A673 (cell line): Measurements from ENCODE around the gene VAT1L. TPM values are rescaled to one million over a fixed set of nuclear protein-coding genes. Genes with fewer than 3 reads are reported as not detected.

Source experiments
- BruUV-seq: library from RNA; stranded (reverse); fragments of 400-500 nt; replicated peaks from 2 replicates; lab custom pipeline; 2021; lab: Mats Ljungman, UMichigan
- CTCF ChIA-PET: fragments of 300-600 bp; sonication (Branson Sonifier 250); formaldehyde crosslinking; loops from one replicate; lab custom pipeline; 2022; ENCODE audit warnings: antibody characterized with exemption; lab: Charles Lee
- POLR2A ChIA-PET: fragments of 300-600 bp; sonication (Branson Sonifier 250); formaldehyde crosslinking; loops from one replicate; lab custom pipeline; 2022; ENCODE audit warnings: antibody characterized with exemption; ENCODE audit not compliant: low non-redundant PET; lab: Charles Lee
- DNase-seq: peaks from one replicate; pipeline ENCODE4 v3.0.0-alpha.2; 2015; ENCODE audit warnings: low spot score
- H3K27ac ChIP-seq: fragments of 200-600 bp; sonication (generic); 2 replicates; pipeline ENCODE4 v1.5.1; 2016; ENCODE audit warnings: mixed run types, low read depth, mild to moderate bottlenecking, mixed read lengths, antibody characterized with exemption, low read length; ENCODE audit not compliant: poor library complexity, severe bottlenecking
- H3K27me3 ChIP-seq: fragments of 200-600 bp; sonication (generic); replicated peaks from 2 replicates; pipeline ENCODE4 v1.6.1; 2017; ENCODE audit warnings: mixed run types, low read depth, mild to moderate bottlenecking, mixed read lengths, antibody characterized with exemption, low read length; ENCODE audit not compliant: insufficient read depth, poor library complexity
- H3K36me3 ChIP-seq: fragments of 200-600 bp; sonication (generic); 2 replicates; pipeline ENCODE4 v1.6.1; 2016; ENCODE audit warnings: mixed run types, mild to moderate bottlenecking, mixed read lengths, antibody characterized with exemption, low read length; ENCODE audit not compliant: insufficient read depth, poor library complexity, severe bottlenecking
- H3K4me1 ChIP-seq: fragments of 200-600 bp; sonication (generic); 2 replicates; pipeline ENCODE4 v1.6.1; 2017; ENCODE audit warnings: mixed run types, mild to moderate bottlenecking, mixed read lengths, antibody characterized with exemption, low read length; ENCODE audit not compliant: insufficient read depth, poor library complexity, severe bottlenecking
- H3K4me3 ChIP-seq: fragments of 200-600 bp; sonication (generic); 2 replicates; pipeline ENCODE4 v1.5.1; 2016; ENCODE audit warnings: low read depth, mixed run types, mild to moderate bottlenecking, mixed read lengths, low read length; ENCODE audit not compliant: poor library complexity, severe bottlenecking
- H3K9me3 ChIP-seq: fragments of 200-600 bp; sonication (generic); 2 replicates; pipeline ENCODE4 v1.6.1; 2016; ENCODE audit warnings: mixed run types, low read depth, mild to moderate bottlenecking, mixed read lengths, antibody characterized with exemption, low read length; ENCODE audit not compliant: poor library complexity, severe bottlenecking
- EZH2 ChIP-seq: fragments of 200-600 bp; sonication (generic); IDR thresholded peaks from 2 replicates; pipeline ENCODE4 v1.6.1; 2017; ENCODE audit warnings: borderline replicate concordance, low read depth, mild to moderate bottlenecking, mixed read lengths, antibody characterized with exemption, low read length; ENCODE audit not compliant: poor library complexity, severe bottlenecking
- intact Hi-C: fragments of 100-400 bp; cut with micrococcal nuclease; formaldehyde crosslinking; loops from one replicate; pipeline ENCODE4 v1.10.0; 2022; ENCODE audit not compliant: unreplicated experiment
- total RNA-seq: library from RNA; stranded (reverse); gene quantifications from 2 replicates; pipeline ENCODE4 v1.2.3, GENCODE V29; 2021
- TF ChIP-seq, protein P1 (sequence below): fragments of 300-800, 200-600 bp; sonication (generic); conservative IDR thresholded peaks from 2 replicates; pipeline ENCODE4 v1.5.1; 2017; ENCODE audit warnings: low read depth, mild to moderate bottlenecking, antibody characterized with exemption, low read length, moderate library complexity, mixed read lengths

Gene VAT1L
- total RNA-seq, 1 experiment from 2014 or later: 0.09 TPM

DNA sequence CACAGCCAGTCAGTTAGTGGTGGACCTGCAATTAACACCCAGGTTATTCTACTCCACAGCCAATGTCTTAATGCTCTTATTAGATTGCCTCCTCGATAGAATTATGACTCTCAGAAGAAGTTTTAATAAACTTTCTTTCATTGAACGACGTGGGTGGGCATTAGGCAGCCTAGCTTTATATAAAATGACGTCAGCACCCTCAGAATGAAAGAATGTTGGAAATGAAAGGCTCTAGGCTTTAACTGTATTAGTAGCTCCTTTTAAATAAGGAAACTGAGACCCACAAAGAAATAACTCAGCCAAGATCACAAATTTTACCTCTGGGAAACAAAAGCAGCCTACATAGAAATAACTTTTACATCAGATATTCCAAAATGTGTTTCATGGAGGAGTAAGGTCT, 142.7 kb downstream of the VAT1L start:
- H3K27me3 ChIP-seq: no peaks in the 10 kb centered on the region
- BruUV-seq: no TSS peak
- ChIA-PET CTCF (no interaction called here), POLR2A (no interaction called here)
- TF ChIP-seq, protein P1, sequence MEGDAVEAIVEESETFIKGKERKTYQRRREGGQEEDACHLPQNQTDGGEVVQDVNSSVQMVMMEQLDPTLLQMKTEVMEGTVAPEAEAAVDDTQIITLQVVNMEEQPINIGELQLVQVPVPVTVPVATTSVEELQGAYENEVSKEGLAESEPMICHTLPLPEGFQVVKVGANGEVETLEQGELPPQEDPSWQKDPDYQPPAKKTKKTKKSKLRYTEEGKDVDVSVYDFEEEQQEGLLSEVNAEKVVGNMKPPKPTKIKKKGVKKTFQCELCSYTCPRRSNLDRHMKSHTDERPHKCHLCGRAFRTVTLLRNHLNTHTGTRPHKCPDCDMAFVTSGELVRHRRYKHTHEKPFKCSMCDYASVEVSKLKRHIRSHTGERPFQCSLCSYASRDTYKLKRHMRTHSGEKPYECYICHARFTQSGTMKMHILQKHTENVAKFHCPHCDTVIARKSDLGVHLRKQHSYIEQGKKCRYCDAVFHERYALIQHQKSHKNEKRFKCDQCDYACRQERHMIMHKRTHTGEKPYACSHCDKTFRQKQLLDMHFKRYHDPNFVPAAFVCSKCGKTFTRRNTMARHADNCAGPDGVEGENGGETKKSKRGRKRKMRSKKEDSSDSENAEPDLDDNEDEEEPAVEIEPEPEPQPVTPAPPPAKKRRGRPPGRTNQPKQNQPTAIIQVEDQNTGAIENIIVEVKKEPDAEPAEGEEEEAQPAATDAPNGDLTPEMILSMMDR: no peak
- no peak for TF ChIP-seq EZH2
- no peak for DNase-seq
- H3K4me1 ChIP-seq: no peaks in the 10 kb centered on the region
- H3K36me3 ChIP-seq: no peaks in the 10 kb centered on the region
- no peaks in the 10 kb centered on the region for H3K9me3 ChIP-seq
- H3K27ac ChIP-seq: no peak overlapping the region
- intact Hi-C loops: no loop called here
- H3K4me3 ChIP-seq: no peak overlapping the region

DNA sequence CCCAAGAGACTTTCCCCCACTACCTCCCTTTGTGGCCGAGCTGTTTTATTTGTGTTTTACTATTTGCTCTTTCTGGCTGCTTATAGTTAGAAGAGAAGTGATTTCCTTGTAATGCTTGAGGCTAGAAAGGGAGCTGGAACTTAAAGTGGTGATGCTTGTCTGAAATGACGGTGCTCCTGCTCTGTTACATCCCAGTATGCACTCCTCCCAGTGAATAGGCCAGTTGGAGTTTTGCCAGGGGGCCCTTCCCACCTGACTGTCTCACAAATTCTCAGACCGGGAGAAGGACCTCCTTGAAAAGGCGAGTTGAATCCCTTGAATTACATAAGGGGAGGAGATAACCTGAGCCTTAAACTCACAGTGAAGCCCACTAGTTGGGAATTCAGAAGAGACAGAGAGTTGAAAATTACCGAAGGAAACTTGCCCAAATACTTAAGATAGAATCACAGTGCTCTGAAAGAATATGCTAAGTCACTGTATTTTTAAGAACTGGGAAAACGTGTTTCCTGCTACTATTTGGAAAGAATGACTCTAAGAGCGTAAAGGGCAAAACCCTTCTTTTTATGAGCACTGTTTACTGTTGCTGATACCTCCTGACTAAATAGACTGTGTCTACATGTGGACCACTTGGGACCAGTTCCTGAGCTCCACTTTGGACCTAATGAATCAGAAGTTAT, 149.2 kb downstream of the VAT1L start:
- ChIA-PET POLR2A (no interaction called here), CTCF (no interaction called here)
- Histone ChIP-seq H3K27ac (no peak overlapping the region), H3K36me3 (no peaks in the 10 kb centered on the region), H3K9me3 (no peaks in the 10 kb centered on the region), H3K4me1 (no peaks in the 10 kb centered on the region), H3K27me3 (no peaks in the 10 kb centered on the region), H3K4me3 (no peak overlapping the region)
- no TSS peak for BruUV-seq
- intact Hi-C loops: no loop called here
- DNase-seq: no peak
- TF ChIP-seq EZH2: no peak

DNA sequence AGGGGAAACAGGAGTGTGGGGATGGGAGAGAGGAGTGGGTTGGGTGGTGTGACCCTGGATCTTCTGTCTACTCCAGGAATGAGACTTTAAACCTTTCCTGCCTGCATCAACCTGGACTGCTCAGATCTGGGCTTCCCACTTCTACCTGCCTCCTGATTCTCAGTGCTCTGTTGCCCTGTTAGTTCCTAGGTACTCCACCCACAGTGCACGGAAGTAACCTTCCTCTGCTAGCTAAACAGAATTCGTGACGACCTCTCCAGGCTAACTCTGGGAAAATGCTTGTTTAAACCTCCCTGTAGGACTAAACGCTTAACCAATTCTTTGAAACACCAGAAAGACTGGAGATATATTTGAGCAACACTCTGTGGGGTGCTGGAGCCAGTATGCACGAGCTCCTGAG, 150.5 kb downstream of the VAT1L start:
- DNase-seq: peak; percentile 11
- Histone ChIP-seq H3K9me3 (no peaks in the 10 kb centered on the region), H3K4me3 (no peak overlapping the region), H3K27ac (no peak overlapping the region), H3K4me1 (no peaks in the 10 kb centered on the region), H3K27me3 (no peaks in the 10 kb centered on the region), H3K36me3 (no peaks in the 10 kb centered on the region)
- TF ChIP-seq, protein P1: no peak
- TF ChIP-seq EZH2: no peak
- no TSS peak for BruUV-seq
- ChIA-PET POLR2A (interaction anchor here (0.5 to 0.6 kb wide), 2 partner anchors 13 to 15 kb away, joined by 8 to 11 read pairs; no protein-coding TSS in a partner anchor), CTCF (interaction anchor here (0.6 kb wide), 1 partner anchor 60 kb away, joined by 5 read pairs; no protein-coding TSS in a partner anchor)
- intact Hi-C loops: no loop called here

DNA sequence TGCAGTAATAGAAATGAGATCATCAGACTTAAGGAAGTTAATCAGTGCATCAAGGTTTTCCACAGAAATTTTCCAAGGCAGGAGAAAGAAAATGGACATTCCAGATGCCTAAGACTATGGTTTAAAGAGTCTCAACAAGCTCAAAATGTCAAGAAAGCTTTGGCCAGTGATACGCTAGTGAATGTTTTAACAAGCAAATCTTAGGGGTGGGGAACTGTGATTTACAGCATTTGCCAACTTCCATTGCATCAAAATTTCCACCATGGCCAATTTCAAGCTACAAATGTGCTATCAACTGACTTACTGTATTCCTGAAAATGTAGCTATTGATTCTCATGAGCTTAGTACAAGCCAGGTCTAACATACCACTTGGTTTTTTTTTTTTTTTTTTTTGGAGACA, 151.6 kb downstream of the VAT1L start:
- H3K27ac ChIP-seq: no peak overlapping the region
- H3K4me1 ChIP-seq: no peaks in the 10 kb centered on the region
- no peak for TF ChIP-seq EZH2
- TF ChIP-seq, protein P1: no peak
- H3K36me3 ChIP-seq: no peaks in the 10 kb centered on the region
- H3K9me3 ChIP-seq: no peaks in the 10 kb centered on the region
- POLR2A ChIA-PET: no interaction called here
- DNase-seq: no peak
- H3K4me3 ChIP-seq: no peak overlapping the region
- H3K27me3 ChIP-seq: no peaks in the 10 kb centered on the region
- intact Hi-C loops: no loop called here
- BruUV-seq: no TSS peak
- CTCF ChIA-PET: no interaction called here
